GM18873 (cell line): Measurements from ENCODE around the gene ADGRD1.

ENCODE experiments used
- ATAC-seq: cut with Tn5 transposase; IDR thresholded peaks from one replicate; pipeline ENCODE4 v1.9.1; 2021; ENCODE audit warnings: mild to moderate bottlenecking, moderate library complexity, moderate number of reproducible peaks; ENCODE audit not compliant: unreplicated experiment, low FRiP score

ADGRD1 gene

DNA sequence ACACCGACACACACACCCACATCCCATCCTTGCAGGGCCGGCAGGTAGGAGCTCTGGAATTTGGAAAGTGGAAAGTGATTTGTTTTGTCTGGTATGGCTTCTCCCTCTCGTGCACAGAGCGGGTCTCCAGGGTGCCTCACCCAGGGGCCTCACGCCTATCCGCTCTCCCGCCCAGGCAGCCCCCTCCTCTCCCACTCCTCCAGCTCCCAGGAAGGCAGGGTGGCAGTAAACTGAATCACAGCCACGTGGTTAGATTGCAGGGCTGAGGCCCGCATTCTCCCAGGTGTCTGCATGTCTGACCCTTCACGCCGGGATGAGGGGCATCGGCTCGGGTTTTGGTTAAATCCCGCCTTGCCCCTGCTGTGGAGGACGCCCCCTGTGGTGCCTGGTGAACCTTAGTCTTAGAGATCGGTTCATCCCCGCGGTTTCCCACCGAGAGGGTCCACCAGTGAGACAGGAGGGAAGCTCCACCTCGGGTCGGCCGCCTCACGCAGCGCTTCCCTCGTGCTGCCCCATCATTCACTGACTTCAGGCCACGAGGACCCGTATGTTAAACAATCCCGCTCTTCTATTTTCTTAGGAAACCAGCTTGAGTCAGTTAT, 64.4 kb downstream of the ADGRD1 start:
- ATAC-seq, result no peak

DNA sequence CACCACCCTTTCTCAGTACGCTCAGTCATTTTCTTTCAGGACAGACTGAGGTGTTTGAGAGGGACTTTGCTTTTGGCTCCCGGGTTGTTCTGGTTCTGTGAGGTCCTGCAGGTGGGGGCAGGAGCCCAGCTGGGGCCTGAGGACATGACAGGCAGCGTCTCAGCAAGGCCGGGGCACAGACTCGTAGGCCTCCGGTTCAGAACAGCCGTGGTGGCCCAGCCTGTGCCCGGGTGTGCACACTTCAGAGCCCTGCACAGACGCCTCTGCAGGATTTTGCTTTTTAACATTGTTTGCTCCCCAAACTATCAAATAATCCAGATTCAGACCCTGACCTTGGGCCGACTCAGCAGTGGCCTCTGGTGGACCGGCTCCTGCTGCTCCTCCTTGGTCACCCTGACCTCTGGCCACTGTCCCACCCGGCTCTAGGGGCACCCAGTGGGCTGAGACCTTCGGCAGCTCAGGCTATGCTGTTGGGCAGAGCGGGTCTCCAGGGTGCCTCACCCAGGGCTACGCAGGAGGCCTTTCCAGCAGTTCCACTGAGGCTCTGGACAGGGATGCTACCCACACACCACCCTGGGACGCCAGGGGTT, 65.2 kb downstream of the ADGRD1 start:
- no peak for ATAC-seq

DNA sequence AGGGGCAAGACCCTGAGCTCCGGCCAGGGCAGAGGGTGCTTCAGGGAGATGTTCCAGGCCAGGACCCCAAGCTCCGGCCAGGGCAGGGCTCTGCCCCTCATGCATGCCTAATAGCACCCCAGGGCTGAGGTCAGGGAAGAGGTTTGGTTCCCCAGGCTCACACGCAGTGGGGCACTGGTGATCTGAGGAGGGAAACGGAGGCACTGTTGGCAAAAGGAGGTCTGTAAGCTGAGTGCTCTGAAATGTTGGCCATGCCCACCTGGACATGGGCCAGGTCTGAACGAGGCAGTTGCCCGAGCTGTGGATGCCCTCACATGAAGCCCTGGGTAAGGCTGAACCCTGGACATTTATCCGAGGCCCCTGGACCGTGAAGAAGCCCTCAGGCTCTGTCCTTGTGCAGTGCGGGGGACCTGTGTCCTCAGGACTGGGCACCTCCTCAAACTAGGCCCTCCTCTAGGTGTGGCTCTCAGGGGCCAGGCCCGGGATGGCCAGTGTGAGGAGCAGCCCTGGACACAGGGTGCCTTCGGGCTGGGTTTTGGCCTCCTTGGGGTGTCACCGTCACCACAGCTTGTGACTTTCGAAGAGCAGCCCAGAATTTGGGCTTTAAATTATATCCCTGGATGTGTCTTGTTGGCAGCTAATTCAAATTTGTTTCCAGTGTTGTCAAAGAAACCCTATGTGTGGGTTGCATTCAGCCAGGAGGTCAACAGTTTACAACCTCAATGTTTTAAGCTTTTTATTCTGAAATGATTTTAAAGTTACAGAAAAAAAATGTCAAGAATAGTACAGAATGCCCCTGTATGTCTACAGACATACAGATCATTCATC, 66.8 kb downstream of the ADGRD1 start:
- ATAC-seq, result no peak

DNA sequence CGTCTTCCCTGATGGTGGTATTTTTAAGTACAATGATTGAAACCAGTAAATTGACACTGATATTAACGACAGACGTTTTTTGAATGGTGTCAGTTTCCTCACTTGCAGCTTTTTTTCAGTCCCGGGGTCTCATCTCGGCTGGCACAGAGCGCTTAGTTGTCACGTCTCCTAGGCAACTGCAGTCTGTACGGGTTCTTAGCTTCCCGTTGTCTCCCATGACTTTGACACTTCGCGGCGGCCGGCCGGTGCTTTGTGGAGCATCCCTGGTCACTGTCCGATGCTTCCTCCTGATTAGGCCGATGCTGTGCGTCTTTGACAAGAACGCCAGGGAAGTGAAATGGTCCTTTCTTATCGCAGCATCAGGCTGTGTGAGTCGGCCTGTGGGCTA, 67.4 kb downstream of the ADGRD1 start:
- ATAC-seq, result no peak

DNA sequence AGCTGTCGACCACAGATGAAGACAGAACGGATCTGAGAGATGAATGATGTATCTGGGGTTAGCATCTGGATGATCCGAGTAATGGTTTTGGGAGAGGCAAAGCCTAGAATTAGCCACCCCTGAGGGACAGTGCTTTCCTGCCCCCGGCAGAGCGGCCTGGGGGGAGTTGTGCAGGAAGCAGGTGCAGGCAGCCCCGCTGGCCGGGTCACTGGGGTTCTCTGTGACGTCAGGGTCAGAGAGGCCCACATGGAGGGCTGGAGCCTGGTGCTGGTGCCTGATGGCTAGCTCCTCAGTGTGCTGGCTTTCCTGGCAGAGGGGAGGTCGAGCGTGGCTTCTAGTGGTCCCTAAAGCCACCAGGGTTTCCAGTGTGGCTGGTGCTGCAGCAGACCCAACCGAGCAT, 70.3 kb downstream of the ADGRD1 start:
- ATAC-seq, result no peak

DNA sequence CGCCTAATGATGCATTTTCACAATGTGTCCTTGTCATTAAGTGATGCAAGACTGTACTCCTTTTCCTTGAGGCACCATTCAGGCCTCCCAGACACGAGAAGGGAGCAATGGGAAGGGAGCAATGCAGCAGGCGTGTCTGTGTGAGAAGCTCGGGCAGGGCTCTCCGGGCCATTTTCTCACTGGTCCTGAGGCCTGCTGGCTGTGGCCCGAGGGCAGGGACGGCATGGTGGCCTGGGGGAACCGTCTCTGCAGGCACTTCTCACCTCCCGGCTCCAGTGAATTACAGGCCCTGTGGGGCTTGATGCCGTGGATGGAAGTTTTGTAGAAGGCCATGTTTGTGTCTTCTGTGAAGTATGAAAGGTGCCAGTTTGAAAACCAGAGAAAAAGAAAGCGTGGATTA, 71.0 kb downstream of the ADGRD1 start:
- no peak for ATAC-seq

DNA sequence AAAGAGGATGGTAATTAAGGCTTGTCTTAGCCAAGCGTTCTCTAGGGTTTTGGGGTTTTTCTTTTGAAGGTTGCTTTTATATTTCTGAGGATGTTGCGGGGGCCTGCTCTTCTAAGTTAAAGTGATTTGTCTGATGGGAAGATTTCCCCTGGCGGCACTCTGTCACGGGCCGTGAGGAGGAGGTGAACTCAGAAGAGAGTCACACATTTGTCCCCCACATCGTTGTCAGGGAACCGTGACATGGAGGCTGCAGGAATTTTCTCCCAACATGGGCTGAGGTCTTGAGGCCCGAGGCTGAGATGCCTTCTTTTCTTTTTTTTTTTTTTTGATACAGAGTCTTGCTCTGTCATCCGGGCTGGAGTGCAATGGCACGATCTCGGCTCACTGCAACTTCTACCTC, 71.5 kb downstream of the ADGRD1 start:
- no peak for ATAC-seq

DNA sequence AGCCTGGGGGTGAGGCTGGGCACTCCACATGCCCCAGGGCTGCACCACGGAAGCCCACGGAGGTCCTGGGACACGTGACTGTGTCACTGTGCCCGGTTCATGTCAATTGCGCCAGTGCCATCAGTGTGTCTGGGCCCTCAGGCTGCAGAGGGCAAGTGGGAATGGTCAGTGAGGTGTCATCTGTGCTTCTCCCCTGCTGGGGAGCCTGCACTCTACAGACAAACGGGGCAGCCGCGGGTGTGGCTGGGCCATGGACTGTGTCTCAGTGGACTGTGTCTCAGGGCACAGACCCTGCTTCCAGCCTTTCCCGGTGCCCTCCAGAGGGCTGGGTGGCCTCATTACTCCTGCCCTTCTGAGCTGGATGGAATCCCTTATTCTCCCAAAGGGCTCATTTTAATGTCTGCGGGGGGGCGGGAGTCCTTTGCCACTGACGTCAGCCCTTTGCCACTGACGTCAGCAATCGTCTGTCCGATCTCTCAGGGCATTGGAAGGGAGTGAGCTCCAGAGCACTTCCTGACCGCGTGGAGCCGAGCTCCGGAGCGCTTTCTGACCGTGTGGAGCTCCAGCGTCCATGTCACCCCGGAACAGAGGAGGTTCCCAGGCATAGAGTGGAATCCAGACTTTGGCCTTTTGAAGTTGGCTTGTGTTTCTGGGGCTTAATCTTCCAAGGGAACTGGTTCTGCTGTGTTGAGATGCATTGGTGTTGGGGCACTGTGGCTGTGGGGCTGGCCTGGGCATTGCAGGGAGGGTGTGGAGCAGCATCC, 72.4 kb downstream of the ADGRD1 start:
- ATAC-seq, result no peak

DNA sequence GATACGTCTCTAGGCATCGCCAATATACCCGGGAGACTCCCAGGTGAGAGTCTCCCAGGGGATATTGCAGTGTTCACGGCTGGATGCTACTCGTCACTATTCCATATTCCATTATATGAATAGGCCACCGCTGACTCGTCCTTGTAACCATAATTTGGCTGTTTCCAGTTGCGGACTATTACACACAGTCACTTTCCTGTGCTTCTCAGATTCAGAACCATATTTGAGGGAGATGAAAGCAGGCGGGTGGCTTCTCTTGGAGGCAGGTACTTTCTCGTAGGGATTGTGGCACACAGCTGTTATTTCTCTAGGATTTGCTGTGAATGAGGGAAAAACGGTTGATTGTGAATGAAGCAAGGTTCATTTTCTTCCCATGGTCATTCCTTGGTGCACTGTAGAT, 73.0 kb downstream of the ADGRD1 start:
- no peak for ATAC-seq

DNA sequence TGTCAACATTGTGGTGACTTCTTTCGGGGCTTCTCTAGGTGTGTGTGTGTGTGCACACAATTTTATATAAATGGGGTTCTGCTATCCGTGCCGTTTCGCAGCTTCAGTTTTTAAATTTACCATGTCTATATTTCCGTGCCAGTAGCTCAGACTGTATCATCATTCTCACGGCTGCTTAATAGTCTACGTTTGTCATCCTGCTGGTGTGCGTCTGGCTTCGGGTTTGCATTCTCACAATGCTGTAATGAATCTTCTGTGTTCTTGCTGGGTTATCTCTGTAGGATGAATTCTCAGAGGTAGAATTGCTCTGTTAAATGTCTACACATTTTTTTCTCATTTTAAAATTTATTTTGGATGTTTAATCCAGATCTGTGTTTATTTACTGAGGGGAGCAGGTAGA, 73.6 kb downstream of the ADGRD1 start:
- ATAC-seq, result no peak

DNA sequence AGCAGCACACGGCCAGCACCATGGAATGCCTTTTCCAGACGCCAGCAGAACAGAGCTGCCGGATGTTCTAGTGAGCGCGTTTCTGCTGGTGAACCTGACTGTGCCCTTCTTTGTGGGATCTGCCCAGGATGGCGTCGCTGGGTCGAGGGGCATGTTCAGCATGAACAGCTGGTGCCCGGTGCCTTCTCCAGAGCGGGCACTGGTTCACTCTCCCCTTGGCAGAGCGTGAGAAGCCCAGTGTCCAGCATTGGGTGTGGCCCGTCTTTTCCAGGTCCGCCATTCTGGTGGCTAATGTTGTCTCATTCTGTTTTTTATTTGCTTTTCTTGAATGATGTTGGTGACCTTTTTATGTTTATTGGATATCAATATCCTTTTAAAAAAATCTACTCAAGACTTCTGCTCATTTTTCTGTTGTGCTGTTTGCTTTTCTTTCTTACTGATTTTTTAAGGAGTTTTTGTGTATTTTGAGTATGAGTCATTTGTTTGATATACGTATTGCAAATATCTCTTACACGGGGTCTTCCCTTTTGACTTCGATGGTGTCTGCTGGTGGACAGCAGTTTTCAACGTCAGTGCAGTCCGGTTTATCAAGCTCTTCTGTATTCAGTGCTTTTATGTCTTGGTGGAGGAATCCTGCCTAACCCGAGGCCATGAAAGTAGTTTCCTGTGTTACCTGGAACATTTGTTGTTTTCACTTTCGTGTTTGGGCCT, 74.3 kb downstream of the ADGRD1 start:
- ATAC-seq, result no peak

DNA sequence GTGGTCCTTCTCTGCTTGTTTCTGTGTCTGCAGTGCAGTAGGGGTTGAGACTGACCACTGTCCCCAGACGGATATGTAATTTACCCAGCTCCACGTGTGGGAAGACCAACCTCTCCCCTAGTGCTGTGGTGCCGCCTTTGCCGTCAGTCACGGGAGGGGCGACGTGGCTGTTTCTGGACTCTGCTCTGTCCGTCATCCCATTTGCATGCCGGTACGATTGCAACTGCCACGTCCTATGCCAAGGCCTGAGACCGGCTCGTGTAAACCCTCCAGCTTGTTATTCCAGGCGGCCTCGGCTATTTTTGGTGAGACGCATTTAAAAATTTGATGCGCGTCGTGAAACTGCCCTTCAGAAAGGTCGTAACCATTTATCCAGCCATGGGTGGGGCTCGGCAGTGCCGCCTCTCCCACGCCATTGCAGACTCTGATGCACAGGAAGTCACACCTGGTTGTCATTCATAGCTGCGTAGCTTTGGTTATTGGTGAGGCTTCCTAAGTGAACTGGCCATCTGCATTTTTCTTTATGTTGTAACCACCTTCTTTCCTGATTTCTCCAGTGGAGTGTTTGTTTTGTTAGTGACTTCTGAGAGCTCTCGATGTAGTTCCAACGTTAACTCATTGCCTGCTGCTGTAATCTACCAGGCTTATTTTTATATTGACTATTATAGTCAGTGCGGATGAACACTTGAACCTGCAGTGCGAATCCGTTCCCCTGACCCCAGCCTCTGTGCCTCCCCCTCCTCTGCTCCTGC, 75.1 kb downstream of the ADGRD1 start:
- no peak for ATAC-seq

DNA sequence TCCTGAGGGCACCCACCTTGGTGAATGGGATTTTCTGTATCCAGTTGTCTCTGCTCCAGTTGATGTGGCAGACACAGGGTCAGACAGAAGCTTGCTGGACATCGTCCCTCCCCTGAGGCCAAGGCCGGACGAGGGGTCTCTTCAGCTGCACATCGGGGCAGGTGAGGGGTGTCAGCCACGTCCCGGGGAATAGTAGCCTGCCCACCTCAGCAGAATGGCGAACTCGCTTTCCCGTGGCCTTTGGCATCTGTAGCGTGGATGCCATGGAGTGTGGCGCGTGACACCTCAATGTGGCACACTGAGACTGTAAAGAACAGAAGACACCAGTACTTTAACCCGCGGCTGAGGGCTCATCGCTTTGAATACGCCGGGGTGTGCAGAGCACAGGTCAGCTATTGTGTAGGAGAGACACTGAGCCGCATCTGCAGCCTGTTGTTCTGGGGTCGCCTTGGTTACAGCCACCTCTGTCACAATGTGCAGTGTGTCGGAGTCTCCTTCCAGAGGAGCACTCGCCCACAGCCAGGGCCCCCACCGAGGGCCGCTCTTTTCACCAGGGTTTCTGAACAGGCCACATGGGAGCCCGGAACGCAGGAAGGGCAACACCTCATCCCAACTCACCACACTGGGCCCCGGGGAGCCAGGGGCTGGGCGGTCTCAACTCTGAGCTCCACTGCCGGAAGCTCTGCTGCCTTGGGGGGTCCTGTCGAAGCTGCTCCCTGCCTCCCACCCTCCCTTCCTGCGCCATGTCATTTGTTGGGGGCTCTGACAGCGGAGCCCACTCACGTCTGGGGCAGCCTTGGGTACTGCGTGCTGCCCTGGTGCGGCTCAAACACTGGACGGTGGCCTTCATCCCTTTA, 77.0 kb downstream of the ADGRD1 start:
- no peak for ATAC-seq

DNA sequence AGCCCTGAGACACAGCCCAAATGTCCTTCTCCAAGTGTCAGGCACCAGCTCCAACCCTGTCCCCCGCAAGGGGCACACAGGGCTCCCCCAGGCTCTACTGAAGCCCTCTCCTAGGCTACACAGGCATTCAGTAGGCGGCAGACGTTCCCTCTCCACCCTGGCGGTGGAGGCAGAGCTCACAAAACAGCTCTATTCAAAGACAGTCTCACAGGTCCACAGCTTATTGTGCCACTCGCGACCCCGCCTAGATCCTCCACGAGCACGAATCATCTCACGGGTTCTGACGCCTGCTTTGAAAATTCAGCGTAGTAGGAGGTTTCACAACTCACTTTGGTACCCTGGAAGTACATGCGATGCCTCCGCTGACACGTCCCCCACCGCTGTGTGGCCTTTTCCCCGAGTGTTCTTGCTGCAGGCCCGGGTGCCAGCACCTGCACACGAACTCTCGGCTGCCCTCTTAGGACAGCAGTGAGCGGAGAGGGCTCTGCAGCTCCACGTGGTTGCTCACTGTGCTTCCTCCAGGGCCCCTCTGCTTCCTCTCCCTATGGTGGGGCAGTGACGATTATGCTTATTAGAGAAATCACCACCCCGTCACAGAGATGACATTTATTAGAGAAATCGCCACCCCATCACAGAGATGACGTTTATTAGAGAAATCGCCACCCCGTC, 78.5 kb downstream of the ADGRD1 start:
- no peak for ATAC-seq

DNA sequence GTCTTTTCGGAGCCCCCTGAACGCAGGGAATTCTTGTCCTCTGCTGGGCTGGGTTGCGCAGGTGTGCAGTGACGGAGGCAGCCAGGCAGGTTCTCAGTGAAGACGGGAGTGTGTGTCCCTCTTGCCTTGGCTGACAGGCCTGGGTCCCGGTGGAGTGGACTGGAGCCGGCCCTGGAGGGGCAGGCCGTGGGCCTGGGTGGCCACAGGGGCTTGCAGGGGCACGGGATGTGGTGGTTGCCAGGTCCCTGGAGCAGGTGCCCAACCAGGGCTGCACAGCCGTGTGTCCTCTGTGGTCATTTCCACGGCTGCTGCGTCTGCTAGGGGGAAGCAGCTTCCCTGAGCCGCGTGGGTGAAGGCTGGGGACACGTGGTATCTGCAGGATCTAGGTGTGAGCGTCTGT, 79.8 kb downstream of the ADGRD1 start:
- ATAC-seq, result no peak

DNA sequence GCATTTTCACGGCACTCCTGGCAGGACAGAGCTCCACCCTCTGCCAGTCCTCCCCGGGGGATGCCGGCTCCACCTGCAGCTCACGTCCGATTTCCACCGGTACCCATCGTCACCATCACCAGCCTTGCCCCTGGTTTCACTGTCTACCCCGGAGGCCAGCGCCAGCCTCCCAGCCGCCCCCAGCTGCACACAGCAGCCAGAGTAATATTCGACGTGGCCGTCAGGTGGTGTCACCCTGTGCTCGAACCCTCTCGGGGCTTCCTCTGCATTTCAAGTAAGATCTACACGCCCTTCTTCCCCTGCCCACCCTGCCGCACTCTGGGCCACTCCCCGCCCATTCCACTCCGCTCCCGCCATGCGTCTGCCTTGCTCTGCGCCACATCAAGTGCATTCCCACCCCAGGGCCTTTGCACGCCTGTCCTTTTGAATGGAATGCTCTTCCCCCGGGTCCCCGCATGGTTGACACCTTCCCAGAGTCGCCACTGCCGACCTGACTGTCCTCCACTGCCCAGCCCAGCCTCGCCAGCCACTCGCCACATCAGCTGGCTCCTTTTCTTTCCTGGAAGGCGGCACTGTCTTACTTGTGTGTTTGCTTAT, 80.3 kb downstream of the ADGRD1 start:
- no peak for ATAC-seq

DNA sequence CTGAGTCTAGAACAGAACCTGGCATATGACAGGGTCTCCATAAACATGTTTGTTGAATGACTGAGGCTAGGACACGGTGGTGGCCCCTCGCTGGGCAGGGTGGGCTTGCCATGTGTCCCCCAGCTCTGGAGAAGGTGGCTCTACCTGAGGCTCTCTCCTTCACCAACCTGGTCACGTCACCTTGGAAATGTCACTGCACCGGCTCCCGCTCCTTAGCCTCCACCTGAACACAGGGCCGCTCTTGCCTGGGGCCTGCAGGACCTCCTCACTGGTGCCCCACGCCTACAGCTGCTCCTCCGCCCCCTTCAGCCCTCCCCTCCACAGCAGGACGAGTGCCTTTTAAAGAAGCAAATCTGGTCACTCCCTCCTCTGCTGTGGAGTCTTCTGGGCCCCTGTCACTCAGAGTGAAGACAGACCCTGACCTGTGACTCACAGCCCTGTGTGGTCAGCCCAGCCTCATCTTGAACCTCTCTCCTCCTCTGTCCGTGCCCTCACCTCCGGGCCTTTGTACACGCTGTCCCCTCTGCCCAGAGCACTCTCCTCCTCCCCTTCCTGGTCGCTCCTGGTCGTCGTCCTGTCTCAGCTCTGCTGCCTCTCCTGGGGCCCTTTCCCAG, 81.0 kb downstream of the ADGRD1 start:
- no peak for ATAC-seq

DNA sequence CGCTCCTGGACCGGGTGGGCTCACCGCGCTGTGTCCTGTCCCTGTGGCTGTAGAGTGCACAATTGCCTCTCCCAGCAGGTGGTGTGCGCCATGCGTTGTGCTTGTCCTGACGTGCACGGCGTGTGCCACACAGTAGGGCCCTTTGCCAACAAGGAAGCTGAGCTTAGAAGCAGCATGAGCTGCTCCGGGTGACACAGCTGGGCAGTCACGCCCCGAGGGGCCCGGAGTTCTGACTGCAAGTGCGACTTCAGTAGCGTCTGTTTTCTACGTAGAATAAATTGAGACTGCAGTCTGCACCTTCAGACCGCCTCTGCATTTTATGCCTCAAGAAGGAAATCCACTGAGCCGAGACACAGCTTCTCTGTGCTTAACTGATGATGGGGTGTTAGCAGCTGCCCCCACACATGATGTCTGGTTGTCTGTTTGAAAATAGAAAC, 81.6 kb downstream of the ADGRD1 start:
- ATAC-seq, result no peak
